Measurements from ENCODE around the gene PCDH8. TPM values are rescaled to one million over a fixed set of nuclear protein-coding genes. Genes with fewer than 3 reads are reported as not detected.

The PCDH8 gene
- polyA plus RNA-seq, 1 donor from 2014 or later = not detected

DNA sequence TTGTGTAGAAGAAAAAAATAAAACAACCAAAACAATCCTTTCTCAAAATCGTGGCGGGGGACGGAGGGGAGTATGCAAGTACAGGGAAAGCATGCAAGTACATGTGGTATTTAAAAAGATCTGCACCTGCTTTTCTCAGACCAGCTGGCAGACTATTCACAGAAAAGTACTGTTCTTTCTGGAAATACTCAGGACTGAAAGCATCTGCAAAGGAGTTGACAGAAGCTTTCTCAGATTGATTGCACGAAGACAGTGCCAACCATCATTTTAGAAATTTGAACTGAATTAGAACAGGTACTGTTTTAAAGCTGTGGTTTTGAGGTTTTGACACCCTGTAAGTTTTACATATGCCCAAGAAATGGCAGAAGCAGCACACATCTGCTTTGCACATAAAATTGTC, 19.8 kb upstream of the PCDH8 start:
- Mint-ChIP-seq H3K27ac (no peak overlapping the region), H3K36me3 (peaks cover 1% of the 10 kb centered on the region), H3K27me3 (peaks cover 7% of the 10 kb centered on the region), H3K4me1 (peaks cover 0 to 4% (median 0%) of the 10 kb centered on the region in 3 donors), H3K9me3 (peaks cover 2 to 6% (median 4%) of the 10 kb centered on the region in 3 donors), H3K4me3 (no peak overlapping the region)

DNA sequence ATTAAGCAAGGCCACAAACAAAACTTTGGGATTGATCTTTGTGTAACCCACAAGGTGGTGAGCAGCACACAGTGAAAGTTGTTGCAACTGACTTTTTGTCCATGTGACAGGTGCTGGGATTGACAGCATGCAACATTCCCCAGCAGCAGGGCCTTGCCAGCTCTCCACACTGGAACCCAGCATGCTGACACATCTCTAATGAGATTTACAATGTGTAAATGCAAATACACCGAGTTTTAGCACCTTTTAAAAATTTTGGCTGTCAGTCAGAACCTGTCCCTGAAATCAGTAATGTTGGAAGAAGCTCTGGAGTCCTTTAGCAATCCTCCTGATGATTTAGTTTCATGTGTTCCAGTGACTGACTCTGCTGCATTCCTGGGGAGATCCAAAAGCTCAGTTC, 16.5 kb upstream of the PCDH8 start:
- H3K36me3 Mint-ChIP-seq = no peaks in the 10 kb centered on the region
- H3K27me3 Mint-ChIP-seq = peaks cover 6% of the 10 kb centered on the region
- H3K9me3 Mint-ChIP-seq = no peaks in the 10 kb centered on the region
- H3K4me1 Mint-ChIP-seq = no peaks in the 10 kb centered on the region
- no peak overlapping the region for H3K27ac Mint-ChIP-seq
- no peak overlapping the region for H3K4me3 Mint-ChIP-seq

DNA sequence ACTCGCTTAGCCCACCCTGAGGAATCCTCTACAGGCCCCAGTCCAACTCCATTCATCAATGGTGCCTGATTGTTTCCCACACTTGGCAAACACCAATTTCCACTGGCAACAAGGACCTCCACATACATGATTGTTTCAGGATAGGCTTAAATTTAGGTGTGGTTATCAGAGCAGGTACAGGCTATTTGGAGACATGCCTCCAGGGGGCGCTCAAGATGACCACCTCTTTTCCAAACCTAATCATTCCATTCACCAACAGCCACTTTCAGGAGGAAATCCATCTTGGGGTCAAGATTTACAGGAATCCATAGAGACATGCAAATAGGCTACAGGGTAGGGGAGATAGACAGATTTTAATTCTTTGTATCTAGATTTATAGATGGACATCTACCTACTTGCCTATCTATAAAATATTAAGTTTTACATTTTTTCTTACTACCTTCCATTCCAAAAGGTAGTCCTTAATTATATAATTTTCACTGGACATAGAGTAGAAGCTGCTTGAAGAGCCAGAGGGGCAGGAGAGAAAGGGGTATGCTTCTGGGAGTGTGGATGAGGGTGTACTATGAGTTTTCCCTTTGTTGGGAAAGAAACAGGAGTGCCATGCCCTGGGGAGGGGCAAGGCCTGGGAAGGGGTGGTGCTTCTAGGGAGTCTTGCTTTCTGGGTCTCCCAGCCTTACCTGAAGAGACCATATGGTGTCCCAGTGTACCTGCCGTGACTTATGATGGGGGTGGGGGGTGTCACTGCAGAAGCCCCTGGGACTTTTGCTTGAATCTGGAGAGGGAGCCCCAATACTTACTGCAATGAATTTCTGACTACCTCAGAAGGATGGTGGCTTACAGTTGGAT, 14.1 kb upstream of the PCDH8 start:
- no peaks in the 10 kb centered on the region for H3K36me3 Mint-ChIP-seq
- H3K27me3 Mint-ChIP-seq = peaks cover 6% of the 10 kb centered on the region
- no peak overlapping the region for H3K4me3 Mint-ChIP-seq
- H3K27ac Mint-ChIP-seq = no peak overlapping the region
- no peaks in the 10 kb centered on the region for H3K9me3 Mint-ChIP-seq
- no peaks in the 10 kb centered on the region for H3K4me1 Mint-ChIP-seq

DNA sequence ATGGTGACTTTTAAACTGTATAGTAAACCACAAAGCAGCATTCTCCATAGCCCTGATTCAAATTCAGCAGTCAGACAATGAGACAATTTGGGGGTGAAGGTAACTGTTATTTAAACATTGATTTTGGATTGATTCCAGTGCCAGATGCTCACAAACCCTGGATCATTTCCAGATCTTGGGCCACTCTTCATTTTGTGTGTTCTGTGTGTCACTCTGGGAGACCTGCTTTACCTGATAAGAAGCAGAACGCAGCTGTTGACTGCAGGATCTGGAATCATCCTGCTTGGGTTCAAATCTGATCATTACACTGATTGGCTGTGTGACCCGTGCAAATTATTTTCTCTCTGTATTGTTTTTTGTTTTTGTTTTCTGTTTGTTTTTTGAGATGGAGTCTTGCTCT, 4.0 kb upstream of the PCDH8 start:
- Mint-ChIP-seq H3K27me3 (peaks cover 60% of the 10 kb centered on the region), H3K4me3 (peak overlapping the region in 2 of 4 donors; percentile 35 to 73), H3K4me1 (peaks cover 6 to 24% (median 17%) of the 10 kb centered on the region in 3 donors), H3K9me3 (peaks cover 0 to 10% (median 0%) of the 10 kb centered on the region in 3 donors), H3K36me3 (no peaks in the 10 kb centered on the region), H3K27ac (no peak overlapping the region)

DNA sequence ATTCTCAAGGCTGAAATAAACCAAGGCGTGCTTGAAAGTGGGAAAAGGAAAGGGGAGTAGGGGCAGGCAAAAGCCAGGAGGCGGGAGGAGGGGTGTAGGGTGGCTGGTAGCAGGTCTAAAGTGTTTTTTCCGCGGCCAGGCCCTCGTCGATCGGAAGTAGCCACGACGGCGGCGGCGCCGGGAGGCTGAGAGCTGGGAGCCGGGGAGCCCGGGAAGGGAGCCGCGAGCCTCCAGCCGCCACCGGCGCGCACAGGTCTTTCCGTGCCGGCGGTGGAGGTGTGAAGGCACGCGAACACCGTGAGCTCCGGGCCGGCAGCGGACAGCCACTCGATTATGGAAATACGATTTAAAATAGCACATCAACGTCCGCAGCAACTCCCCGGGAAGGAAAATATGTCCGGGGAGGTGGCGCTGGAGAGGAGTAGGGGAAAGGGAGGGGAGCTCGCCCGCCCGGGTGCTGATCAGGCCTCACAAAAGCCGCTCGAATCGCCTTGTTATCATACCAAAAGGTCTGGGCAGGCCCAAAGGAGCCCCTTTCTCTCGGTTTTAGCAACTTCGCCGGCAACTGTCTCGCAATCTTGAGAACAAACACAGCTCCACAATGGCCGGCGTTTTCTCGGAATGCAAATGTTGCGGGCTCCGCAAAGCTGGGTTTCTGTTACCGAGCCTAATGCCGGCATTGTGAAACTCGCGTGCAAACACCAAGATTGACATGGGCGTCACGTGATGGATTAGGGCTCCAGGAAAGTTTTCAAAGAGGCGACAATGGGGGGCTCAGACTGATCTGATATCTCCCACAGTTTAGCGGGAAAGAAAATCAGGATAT, 2.9 kb upstream of the PCDH8 start:
- Mint-ChIP-seq H3K4me1 (peaks cover 6 to 24% (median 17%) of the 10 kb centered on the region in 3 donors), H3K27me3 (peaks cover 56% of the 10 kb centered on the region), H3K4me3 (peak overlapping the region; percentile 79 to 92 (median 84)), H3K27ac (peak overlapping the region in 1 of 3 donors; percentile 41), H3K36me3 (no peaks in the 10 kb centered on the region), H3K9me3 (peaks cover 0 to 7% (median 0%) of the 10 kb centered on the region in 3 donors)

DNA sequence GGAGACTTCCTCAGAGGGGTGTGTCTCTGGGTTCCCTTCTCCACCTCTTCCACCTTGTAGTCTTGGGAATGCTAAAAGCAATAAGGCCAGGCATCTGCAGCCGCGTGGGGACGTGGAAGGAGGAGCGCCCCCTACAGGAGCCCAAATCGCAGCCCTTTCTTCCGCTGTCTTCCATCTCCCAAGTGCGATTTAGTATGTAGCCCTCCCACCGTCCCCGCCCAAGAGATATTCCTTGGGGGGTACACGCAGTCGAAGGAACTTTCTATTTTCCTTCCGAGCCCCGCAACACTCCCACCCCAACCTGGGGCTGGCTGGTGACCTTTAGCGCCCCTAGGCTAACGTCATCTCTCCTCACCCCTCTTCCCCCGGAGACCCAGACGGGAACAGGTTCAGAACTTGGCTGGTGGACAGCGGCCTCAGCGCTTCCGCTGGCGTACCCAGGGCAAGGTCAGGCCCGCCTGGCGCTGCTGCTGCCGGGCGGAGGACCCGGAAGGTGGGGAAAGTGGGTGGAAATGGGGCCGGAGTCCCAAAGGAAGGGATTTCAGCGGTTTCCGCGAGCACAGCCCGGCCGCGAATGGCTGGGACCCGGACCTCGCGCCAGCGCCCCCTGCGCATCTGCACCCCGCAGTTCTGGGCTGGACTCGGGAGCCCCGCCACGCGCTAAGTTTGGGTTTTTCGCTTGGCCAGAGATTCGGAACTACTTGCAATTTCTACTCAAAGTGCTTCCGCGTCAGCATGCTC, 2.1 kb upstream of the PCDH8 start:
- Mint-ChIP-seq H3K9me3 (peaks cover 0 to 7% (median 0%) of the 10 kb centered on the region in 3 donors), H3K27ac (peak overlapping the region in 2 of 3 donors; percentile 67 to 77), H3K27me3 (peaks cover 50% of the 10 kb centered on the region), H3K4me1 (peaks cover 6 to 24% (median 17%) of the 10 kb centered on the region in 3 donors), H3K4me3 (peak overlapping the region; percentile 79 to 92 (median 84)), H3K36me3 (no peaks in the 10 kb centered on the region)

DNA sequence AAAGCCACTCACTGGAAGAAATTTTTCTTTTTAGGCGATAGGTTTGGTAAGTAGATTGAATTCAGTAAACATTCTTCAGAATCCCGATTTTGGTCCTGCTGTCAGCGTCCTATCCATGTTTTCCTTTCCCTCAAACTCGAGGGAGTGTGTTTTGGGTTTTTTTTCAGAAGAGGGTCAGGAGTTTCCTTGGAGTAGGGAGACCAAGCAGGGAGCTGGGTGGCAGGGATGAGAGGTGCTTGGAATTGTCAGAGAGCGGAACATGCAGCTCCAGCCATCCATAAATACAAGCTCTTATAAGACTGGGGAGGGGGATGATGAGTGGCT, 1.6 kb upstream of the PCDH8 start:
- Mint-ChIP-seq H3K27ac (peak overlapping the region in 2 of 3 donors; percentile 15 to 47), H3K27me3 (peaks cover 52% of the 10 kb centered on the region), H3K9me3 (peaks cover 0 to 5% (median 0%) of the 10 kb centered on the region in 3 donors), H3K36me3 (no peaks in the 10 kb centered on the region), H3K4me1 (peaks cover 6 to 24% (median 17%) of the 10 kb centered on the region in 3 donors), H3K4me3 (peak overlapping the region; percentile 69 to 92 (median 84))

DNA sequence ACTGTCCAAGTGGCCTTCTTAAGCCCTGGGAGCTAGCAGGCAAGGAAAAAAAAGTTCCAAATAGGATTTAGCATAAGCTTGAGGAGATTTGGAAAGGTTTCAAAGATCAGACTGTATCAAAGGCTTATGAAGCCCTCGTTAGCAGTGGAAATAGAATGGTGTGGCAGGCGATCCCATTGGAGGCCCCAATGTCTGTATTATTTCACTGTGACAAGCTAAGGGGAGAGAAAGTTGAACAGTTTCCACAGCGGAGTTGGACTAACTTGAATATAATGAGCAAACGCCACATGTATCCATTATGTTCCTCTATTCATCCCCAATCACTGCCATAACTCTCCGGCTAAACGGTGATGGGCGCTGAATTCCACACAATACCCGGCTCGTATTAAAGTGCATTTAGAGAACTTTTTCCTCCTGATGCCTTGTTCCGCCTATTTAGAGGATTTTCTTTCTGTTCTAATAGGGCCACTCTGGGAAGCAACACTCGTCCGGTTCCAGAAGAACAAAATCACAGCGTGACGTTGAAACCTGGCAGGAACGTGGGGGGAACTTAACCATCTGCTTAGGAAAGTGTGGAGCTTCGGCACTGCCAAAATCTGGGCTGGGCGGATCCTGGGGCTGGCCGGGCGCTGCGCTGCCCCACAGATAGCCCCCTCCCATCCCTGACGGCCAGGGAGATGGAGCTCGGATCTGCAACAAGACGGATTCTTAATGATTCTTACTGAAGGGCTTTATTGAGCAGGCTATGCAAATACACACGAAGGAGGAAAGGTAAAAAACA, 1.0 kb upstream of the PCDH8 start:
- H3K36me3 Mint-ChIP-seq = no peaks in the 10 kb centered on the region
- H3K9me3 Mint-ChIP-seq = peaks cover 0 to 7% (median 0%) of the 10 kb centered on the region in 3 donors
- peak overlapping the region; percentile 68 to 86 (median 75) for H3K4me3 Mint-ChIP-seq
- H3K27me3 Mint-ChIP-seq = peaks cover 58% of the 10 kb centered on the region
- peak overlapping the region; percentile 15 to 83 (median 47) for H3K27ac Mint-ChIP-seq
- H3K4me1 Mint-ChIP-seq = peaks cover 9 to 24% (median 17%) of the 10 kb centered on the region in 3 donors

DNA sequence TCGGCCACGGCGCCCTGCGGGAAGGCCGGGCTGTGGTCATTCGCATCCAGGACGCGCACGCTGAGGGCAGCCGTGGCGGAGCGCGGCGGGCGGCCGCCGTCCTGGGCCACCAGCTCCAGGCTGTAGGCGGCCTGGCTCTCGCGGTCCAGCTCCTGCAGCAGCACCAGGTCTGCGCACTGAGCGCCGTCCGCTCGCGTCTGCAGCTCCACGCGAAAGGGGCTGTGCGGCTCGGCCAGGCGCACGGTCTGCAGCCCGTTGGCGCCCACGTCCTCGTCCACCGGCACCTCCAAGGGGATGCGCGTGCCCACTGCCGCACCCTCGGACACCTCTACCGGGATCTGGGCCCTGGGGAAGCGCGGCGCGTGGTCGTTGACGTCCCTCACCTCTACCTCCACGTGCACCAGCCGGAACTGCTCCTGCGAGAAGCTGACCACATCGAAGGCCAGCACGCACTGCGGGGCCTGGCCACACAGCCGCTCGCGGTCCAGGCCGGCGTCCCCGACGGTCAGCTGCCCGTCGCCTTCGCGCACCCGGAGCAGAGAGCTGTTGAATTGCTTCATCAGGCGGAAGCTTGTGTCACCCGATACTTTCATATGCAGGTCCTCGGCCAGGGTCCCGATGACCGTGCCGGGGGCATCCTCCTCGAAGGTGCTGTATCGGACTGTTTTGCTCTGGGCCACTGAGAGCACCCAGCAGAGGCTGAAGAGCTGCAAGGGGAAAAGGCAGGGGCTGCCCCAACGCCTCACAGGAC, 583 bp downstream of the PCDH8 start:
- peak overlapping the region in 1 of 3 donors; percentile 42 for H3K27ac Mint-ChIP-seq
- H3K4me3 Mint-ChIP-seq = peak overlapping the region in 2 of 4 donors; percentile 69 to 83
- peaks cover 9 to 24% (median 17%) of the 10 kb centered on the region in 3 donors for H3K4me1 Mint-ChIP-seq
- H3K36me3 Mint-ChIP-seq = no peaks in the 10 kb centered on the region
- peaks cover 0 to 7% (median 0%) of the 10 kb centered on the region in 3 donors for H3K9me3 Mint-ChIP-seq
- peaks cover 56% of the 10 kb centered on the region for H3K27me3 Mint-ChIP-seq

DNA sequence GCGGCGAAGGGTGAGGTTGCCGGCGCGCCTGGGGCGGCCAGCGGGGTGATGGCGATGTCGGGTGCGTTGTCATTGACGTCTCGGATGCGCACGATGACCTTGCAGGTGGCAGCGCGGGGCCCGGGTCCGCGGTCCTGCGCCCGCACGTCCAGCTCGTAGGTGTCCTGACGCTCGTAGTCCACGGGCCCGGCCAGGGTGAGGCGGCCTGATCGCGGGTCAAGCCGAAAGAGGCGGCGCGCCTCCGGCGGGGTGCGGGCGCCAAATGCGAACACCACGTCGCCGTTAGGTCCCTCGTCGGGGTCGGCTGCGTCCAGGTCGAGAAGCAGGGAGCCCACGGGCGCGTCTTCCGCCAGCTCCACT, 1.1 kb downstream of the PCDH8 start:
- no peak overlapping the region for H3K27ac Mint-ChIP-seq
- H3K4me3 Mint-ChIP-seq = no peak overlapping the region
- H3K9me3 Mint-ChIP-seq = peaks cover 0 to 7% (median 0%) of the 10 kb centered on the region in 3 donors
- H3K4me1 Mint-ChIP-seq = peaks cover 9 to 22% (median 17%) of the 10 kb centered on the region in 3 donors
- H3K27me3 Mint-ChIP-seq = peaks cover 55% of the 10 kb centered on the region
- H3K36me3 Mint-ChIP-seq = no peaks in the 10 kb centered on the region

DNA sequence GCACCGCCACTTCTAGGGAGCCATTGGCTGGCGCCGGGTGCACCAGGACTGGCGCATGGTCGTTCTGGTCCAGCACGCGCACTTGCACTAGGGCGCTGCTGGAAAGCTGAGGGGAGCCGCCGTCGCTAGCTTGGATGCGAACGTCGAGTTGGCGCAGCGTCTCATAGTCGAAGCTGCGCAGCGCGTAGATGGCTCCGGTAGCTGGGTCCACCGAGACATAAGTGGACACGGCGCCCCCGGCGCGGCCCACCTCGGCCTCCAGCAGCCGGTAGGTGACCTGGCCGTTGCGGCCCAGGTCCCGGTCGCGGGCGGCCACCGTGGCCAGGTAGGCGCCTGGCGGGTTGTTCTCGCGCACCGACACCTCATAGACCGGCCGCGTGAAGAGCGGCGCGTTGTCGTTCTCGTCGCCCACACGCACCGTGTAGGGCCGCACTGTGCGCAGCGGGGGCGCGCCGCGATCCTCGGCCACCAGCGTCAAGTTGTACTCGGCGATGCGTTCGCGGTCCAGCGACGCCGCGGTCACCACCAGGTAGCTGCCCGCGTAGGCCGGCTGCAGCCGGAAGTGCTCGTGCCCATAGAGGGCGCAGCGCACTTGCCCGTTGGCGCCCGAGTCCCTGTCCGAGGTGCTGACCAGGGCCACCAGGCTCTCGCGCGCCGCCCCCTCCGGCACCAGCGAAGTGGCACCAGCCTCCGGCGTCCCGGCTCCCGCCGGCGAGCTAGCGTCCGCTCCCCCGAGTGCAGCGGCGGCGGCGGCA, 1.7 kb downstream of the PCDH8 start:
- peaks cover 56% of the 10 kb centered on the region for H3K27me3 Mint-ChIP-seq
- no peak overlapping the region for H3K4me3 Mint-ChIP-seq
- no peaks in the 10 kb centered on the region for H3K36me3 Mint-ChIP-seq
- H3K4me1 Mint-ChIP-seq = peaks cover 8 to 18% (median 14%) of the 10 kb centered on the region in 3 donors
- H3K9me3 Mint-ChIP-seq = peaks cover 0 to 7% (median 0%) of the 10 kb centered on the region in 3 donors
- no peak overlapping the region for H3K27ac Mint-ChIP-seq

DNA sequence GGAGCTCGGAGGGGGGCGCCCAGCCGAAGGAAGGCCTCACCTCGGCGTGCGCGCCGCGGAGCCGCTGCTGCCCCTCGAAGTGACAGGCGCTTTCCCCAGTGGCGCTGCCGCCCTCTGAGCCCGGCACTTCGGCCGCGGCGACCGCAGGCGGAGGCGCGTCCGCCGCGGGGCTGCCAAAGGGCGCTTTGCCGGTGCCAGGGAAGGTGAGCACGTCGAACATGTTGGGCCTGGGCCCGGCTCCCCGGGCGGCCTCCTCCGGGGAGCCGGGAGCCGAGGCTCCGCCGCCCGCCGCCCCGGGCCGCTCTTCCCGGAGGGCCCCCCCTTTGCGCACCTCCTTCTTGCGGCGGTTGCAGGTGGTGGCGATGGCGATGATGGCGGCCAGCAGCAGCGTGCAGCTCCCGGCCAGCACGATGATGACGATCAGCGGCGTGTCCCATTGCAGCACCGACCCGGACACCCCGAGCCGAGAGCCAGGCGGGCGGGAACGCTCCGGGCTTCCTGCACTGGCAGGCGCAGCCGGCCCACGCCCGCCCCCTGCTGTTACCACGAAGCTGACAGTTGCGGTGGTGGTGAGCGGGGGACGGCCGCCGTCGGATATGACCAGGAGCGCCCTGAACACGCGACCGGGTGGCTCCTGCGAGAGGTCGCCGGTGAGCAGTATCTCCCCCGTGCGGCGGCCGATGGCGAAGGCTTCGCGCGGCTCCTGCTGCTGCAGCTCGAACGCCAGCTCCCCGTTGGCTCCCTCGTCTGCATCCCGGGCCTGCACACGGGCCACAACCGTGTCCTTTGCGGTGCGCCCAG, 2.5 kb downstream of the PCDH8 start:
- peaks cover 4 to 15% (median 12%) of the 10 kb centered on the region in 3 donors for H3K4me1 Mint-ChIP-seq
- H3K27ac Mint-ChIP-seq = no peak overlapping the region
- no peak overlapping the region for H3K4me3 Mint-ChIP-seq
- H3K9me3 Mint-ChIP-seq = peaks cover 0 to 9% (median 0%) of the 10 kb centered on the region in 3 donors
- peaks cover 52% of the 10 kb centered on the region for H3K27me3 Mint-ChIP-seq
- H3K36me3 Mint-ChIP-seq = no peaks in the 10 kb centered on the region

Measured in IgD-negative memory B cell (primary cell).